Vagina (tissue), 2 donors: ENCODE measurements around the gene NTRK3.
"Not testable (repeated sequence)": the region's sequence is repeated elsewhere in the genome, so short reads cannot be mapped to it uniquely, and the experiment has no call there.

ENCODE experiments used
- POLR2AphosphoS5 ChIP-seq, 2 donors: sonication (generic); formaldehyde crosslinking; IDR thresholded peaks; one replicate each; pipeline ENCODE4 v1.9.0; 2017; ENCODE audit warnings: antibody characterized with exemption in 2 of 2, mild to moderate bottlenecking in 2 of 2, low read depth in 1 of 2; ENCODE audit not compliant: insufficient read depth in 1 of 2
- TF ChIP-seq, protein P1 (sequence below), 3 experiments: fragments of 450-650 bp in 2 of 3; fragments of 200-600 bp in 1 of 3; sonication (generic) in 1 of 3; IDR thresholded peaks; one replicate each; pipeline ENCODE4 v1.5.1; 2017 to 2019; ENCODE audit warnings: antibody characterized with exemption in 3 of 3, mild to moderate bottlenecking in 2 of 3, moderate library complexity in 2 of 3

DNA sequence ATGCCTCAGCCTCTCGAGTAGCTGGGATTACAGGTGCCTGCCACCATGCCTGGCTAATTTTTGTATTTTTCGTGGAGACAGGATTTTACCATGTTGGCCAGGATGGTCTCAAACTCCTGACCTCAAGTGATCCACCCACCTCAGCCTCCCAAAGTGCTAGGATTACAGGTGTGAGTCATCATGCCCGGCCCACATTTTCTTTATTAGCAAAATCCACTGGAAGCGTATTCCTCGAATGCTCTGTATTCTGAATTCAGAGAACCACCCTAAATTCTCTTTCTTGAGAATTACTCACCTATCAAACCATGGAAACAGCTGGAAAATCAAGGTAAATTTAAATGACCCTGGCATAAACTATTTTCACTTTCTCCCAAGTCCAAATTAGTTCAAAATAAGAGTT lies 223.1 kb downstream of the NTRK3 start:
- not testable (repeated sequence) for TF ChIP-seq POLR2AphosphoS5 (IDR thresholded peaks at IDR 0.05; ENCODE audit: insufficient read depth in 1 of 2, low read depth in 1 of 2)
- TF ChIP-seq, protein P1, sequence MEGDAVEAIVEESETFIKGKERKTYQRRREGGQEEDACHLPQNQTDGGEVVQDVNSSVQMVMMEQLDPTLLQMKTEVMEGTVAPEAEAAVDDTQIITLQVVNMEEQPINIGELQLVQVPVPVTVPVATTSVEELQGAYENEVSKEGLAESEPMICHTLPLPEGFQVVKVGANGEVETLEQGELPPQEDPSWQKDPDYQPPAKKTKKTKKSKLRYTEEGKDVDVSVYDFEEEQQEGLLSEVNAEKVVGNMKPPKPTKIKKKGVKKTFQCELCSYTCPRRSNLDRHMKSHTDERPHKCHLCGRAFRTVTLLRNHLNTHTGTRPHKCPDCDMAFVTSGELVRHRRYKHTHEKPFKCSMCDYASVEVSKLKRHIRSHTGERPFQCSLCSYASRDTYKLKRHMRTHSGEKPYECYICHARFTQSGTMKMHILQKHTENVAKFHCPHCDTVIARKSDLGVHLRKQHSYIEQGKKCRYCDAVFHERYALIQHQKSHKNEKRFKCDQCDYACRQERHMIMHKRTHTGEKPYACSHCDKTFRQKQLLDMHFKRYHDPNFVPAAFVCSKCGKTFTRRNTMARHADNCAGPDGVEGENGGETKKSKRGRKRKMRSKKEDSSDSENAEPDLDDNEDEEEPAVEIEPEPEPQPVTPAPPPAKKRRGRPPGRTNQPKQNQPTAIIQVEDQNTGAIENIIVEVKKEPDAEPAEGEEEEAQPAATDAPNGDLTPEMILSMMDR (IDR thresholded peaks at IDR 0.05) = not testable (repeated sequence)
